SU-DHL-6 (cell line): Measurements from ENCODE around the gene SP110.

Source experiments
- H2AFZ ChIP-seq: fragments of 200-600 bp; sonication (generic); 2 replicates; pipeline ENCODE4 v1.6.1; 2014; ENCODE audit warnings: low read depth, mild to moderate bottlenecking, moderate library complexity, mixed read lengths, antibody characterized with exemption, low read length; ENCODE audit not compliant: severe bottlenecking
- H3F3A ChIP-seq: fragments of 200-600 bp; shearing (Covaris generic); 2 replicates; pipeline ENCODE4 v1.6.0; 2016; ENCODE audit warnings: antibody characterized with exemption, mild to moderate bottlenecking; ENCODE audit not compliant: insufficient read depth
- H3K27ac ChIP-seq: fragments of 200-600 bp; sonication (generic); 2 replicates; pipeline ENCODE4 v1.5.1; 2016; ENCODE audit warnings: low read depth, mild to moderate bottlenecking, low read length, moderate library complexity, mixed read lengths
- H3K27me3 ChIP-seq: fragments of 200-600 bp; sonication (generic), shearing (Covaris generic); 2 replicates; pipeline ENCODE4 v1.6.0; 2014; ENCODE audit warnings: mild to moderate bottlenecking, low read length
- H3K36me3 ChIP-seq: fragments of 200-600 bp; sonication (generic); 2 replicates; pipeline ENCODE4 v1.6.1; 2014; ENCODE audit warnings: mild to moderate bottlenecking, low read length, mixed read lengths
- H3K4me2 ChIP-seq: fragments of 300-600, 200-600 bp; shearing (Covaris generic), sonication (generic); 2 replicates; pipeline ENCODE4 v1.6.0; 2014; ENCODE audit warnings: low read length, low read depth, mild to moderate bottlenecking; ENCODE audit not compliant: poor library complexity, severe bottlenecking
- H3K4me3 ChIP-seq: fragments of 200-600 bp; sonication (generic); 2 replicates; pipeline ENCODE4 v1.5.1; 2014; ENCODE audit warnings: antibody characterized with exemption, low read length, mild to moderate bottlenecking, mixed read lengths; ENCODE audit not compliant: insufficient read depth, poor library complexity, severe bottlenecking
- H3K79me2 ChIP-seq: fragments of 200-600 bp; sonication (generic); 2 replicates; pipeline ENCODE4 v1.6.1; 2014; ENCODE audit warnings: mild to moderate bottlenecking, low read length, moderate library complexity; ENCODE audit not compliant: insufficient read depth
- H3K9ac ChIP-seq: fragments of 200-600 bp; sonication (generic); 2 replicates; pipeline ENCODE4 v1.7.0; 2014; ENCODE audit warnings: mild to moderate bottlenecking, low read length
- H3K9me2 ChIP-seq: fragments of 200-600 bp; sonication (generic); replicated peaks from 2 replicates; pipeline ENCODE4 v1.6.1; 2014; ENCODE audit warnings: low read length; ENCODE audit not compliant: insufficient read depth
- H3K9me3 ChIP-seq: fragments of 200-600 bp; sonication (generic); 2 replicates; pipeline ENCODE4 v1.6.1; 2014; ENCODE audit warnings: low read length, mixed read lengths; ENCODE audit not compliant: insufficient read depth
- H4K20me1 ChIP-seq: fragments of 200-600 bp; sonication (generic); 2 replicates; pipeline ENCODE4 v1.6.1; 2014; ENCODE audit warnings: low read depth, mild to moderate bottlenecking, antibody characterized with exemption, low read length, moderate library complexity, mixed read lengths
- CTCF ChIP-seq: fragments of 200-600 bp; sonication (generic); IDR thresholded peaks from one replicate; pipeline ENCODE4 v1.5.1; 2017; ENCODE audit warnings: antibody characterized with exemption, mild to moderate bottlenecking, low read length, moderate library complexity; ENCODE audit not compliant: insufficient read depth, poor library complexity, severe bottlenecking
- EZH2phosphoT487 ChIP-seq: fragments of 200-600 bp; sonication (generic), shearing (Covaris generic); conservative IDR thresholded peaks from 2 replicates; pipeline ENCODE4 v1.6.1; 2018; ENCODE audit warnings: mild to moderate bottlenecking, antibody characterized with exemption, low read length, moderate library complexity, mixed read lengths

SP110 gene

GRCh38 chr2:230156782-230157699 is 62.7 kb downstream of the SP110 start:
- Histone ChIP-seq H3K9ac (no peak overlapping the region), H3K27ac (no peak overlapping the region), H4K20me1 (no peaks in the 10 kb centered on the region), H3K36me3 (no peaks in the 10 kb centered on the region), H3K9me2 (no peaks in the 10 kb centered on the region), H3F3A (no peaks in the 10 kb centered on the region), H3K79me2 (no peaks in the 10 kb centered on the region), H2AFZ (no peak overlapping the region), H3K9me3 (no peaks in the 10 kb centered on the region), H3K27me3 (no peaks in the 10 kb centered on the region), H3K4me2 (no peak overlapping the region), H3K4me3 (no peak overlapping the region)
- TF ChIP-seq EZH2phosphoT487 (no peak), CTCF (no peak)

- Histone ChIP-seq H2AFZ (no peak overlapping the region), H3K36me3 (no peaks in the 10 kb centered on the region), H4K20me1 (no peaks in the 10 kb centered on the region), H3K27me3 (no peaks in the 10 kb centered on the region), H3K4me2 (no peak overlapping the region), H3K79me2 (no peaks in the 10 kb centered on the region), H3K9me2 (no peaks in the 10 kb centered on the region), H3F3A (no peaks in the 10 kb centered on the region), H3K27ac (no peak overlapping the region), H3K9me3 (no peaks in the 10 kb centered on the region), H3K9ac (no peak overlapping the region), H3K4me3 (no peak overlapping the region)
- TF ChIP-seq CTCF (no peak), EZH2phosphoT487 (no peak)
Measured at GRCh38 chr2:230155359-230155758, 64.4 kb downstream of the SP110 start.

- no peak overlapping the region for H3K27ac ChIP-seq
Measured at GRCh38 chr2:230153390-230153976, 66.3 kb downstream of the SP110 start.

More at GRCh38 chr2:230153390-230153976, 66.3 kb downstream of the SP110 start:
- Histone ChIP-seq H3F3A (no peaks in the 10 kb centered on the region), H3K27me3 (no peaks in the 10 kb centered on the region), H3K9me3 (no peaks in the 10 kb centered on the region), H2AFZ (no peak overlapping the region), H3K4me2 (no peak overlapping the region), H3K9me2 (no peaks in the 10 kb centered on the region), H3K79me2 (no peaks in the 10 kb centered on the region), H3K36me3 (no peaks in the 10 kb centered on the region), H3K4me3 (no peak overlapping the region), H4K20me1 (no peaks in the 10 kb centered on the region), H3K9ac (no peak overlapping the region)
- TF ChIP-seq CTCF = no peak
